ENCODE measurements around the gene EMC1.
"Not testable (repeated sequence)": the region's sequence is repeated elsewhere in the genome, so short reads cannot be mapped to it uniquely, and the experiment has no call there.

Gene EMC1

DNA sequence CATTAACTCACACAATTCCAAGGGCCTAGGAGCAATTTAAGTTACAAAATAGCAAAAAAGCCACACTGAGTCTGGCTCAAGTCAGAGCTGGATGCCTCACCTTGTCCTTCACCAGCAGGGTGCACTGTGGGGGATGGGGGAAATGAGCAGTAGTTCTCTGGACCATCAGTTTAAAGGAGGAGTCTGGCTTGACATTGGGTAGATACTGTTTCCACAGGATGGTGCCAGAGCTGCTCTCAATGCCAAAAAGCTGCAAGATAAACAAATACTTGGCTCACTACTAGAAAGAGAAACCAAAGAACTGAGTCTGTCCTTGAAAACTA lies 18.8 kb downstream of the EMC1 start:
- no peak for DNase-seq (ENCODE audit: extremely low read depth, insufficient read length)
- H3K27me3 ChIP-seq (replicated peaks; ENCODE audit: control insufficient read depth, insufficient read depth, low read length) = no peaks in the 10 kb centered on the region
- peaks cover 25% of the 10 kb centered on the region for H3K36me3 ChIP-seq (ENCODE audit: control insufficient read depth, insufficient read depth, low read length)
- TF ChIP-seq, protein P1, sequence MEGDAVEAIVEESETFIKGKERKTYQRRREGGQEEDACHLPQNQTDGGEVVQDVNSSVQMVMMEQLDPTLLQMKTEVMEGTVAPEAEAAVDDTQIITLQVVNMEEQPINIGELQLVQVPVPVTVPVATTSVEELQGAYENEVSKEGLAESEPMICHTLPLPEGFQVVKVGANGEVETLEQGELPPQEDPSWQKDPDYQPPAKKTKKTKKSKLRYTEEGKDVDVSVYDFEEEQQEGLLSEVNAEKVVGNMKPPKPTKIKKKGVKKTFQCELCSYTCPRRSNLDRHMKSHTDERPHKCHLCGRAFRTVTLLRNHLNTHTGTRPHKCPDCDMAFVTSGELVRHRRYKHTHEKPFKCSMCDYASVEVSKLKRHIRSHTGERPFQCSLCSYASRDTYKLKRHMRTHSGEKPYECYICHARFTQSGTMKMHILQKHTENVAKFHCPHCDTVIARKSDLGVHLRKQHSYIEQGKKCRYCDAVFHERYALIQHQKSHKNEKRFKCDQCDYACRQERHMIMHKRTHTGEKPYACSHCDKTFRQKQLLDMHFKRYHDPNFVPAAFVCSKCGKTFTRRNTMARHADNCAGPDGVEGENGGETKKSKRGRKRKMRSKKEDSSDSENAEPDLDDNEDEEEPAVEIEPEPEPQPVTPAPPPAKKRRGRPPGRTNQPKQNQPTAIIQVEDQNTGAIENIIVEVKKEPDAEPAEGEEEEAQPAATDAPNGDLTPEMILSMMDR (IDR thresholded peaks at IDR 0.05; ENCODE audit: insufficient read depth, low read length, poor library complexity, severe bottlenecking) = no peak
- no peak overlapping the region for H3K4me3 ChIP-seq (replicated peaks; ENCODE audit: low read depth, low read length)

DNA sequence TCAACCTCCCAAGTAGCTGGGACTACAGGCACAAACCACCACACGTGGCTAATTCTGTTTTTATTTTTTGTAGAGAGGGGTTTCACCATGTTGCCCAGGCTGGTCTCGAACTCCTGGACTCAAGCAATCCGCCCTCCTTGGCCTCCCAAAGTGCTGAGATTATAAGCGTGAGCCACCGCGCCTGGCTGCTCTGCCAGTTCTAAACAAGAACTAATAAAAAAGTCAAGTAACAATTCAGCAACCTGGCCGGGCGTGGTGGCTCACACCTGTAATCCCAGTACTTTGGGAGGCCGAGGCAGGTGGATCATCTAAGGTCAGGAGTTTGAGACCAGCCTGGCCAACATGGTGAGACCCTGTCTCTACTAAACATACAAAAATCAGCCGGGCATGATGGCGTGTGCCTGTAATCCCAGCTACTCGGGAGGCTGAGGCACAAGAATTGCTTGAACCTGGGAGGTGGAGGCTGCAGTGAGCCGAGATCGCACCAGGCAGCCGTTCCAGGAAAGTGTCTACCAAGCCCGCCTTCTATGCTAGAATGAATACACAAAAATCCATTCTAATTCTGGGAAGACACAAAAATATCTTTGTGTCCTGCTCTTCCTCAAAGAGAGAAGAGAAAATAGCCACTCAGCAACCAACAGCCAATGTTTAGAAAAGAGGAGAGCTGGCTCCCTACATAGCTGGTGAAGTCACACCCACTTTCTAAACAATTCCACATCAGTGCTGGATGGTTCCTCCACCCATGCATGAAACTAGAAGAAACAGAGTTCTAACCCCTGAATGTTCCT lies 19.4 kb downstream of the EMC1 start:
- not testable (repeated sequence) for DNase-seq (ENCODE audit: extremely low read depth, insufficient read length); H3K27me3 ChIP-seq (replicated peaks; ENCODE audit: control insufficient read depth, insufficient read depth, low read length); H3K4me3 ChIP-seq (replicated peaks; ENCODE audit: low read depth, low read length)
- H3K36me3 ChIP-seq (ENCODE audit: control insufficient read depth, insufficient read depth, low read length) = peaks cover 28% of the 10 kb centered on the region

DNA sequence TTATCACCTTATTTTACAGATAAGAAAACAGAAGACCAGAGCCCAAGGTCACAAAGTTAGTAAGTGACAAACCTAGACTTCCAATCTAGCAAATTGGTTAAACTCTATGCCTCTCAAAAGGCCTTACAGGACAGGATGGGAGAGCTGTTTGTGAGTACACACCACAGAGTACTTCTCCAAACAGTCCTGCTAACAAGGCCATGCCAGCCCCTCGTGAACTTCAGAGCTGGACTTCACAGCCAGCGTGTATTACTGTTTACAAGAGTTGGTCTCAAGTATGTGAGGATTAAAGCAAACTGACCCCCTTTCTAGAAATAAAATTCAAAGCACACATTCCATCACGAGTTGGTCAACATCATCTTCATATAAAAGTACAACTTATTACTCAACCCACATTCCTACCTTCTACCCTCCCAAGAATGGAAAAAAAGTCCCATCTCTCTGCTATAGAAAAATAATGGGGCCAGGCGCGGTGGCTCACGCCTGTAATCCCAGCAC lies 21.4 kb downstream of the EMC1 start:
- peaks cover 34% of the 10 kb centered on the region for H3K36me3 ChIP-seq (ENCODE audit: control insufficient read depth, insufficient read depth, low read length)
- TF ChIP-seq, protein P1 (IDR thresholded peaks at IDR 0.05; ENCODE audit: insufficient read depth, low read length, poor library complexity, severe bottlenecking) = no peak

DNA sequence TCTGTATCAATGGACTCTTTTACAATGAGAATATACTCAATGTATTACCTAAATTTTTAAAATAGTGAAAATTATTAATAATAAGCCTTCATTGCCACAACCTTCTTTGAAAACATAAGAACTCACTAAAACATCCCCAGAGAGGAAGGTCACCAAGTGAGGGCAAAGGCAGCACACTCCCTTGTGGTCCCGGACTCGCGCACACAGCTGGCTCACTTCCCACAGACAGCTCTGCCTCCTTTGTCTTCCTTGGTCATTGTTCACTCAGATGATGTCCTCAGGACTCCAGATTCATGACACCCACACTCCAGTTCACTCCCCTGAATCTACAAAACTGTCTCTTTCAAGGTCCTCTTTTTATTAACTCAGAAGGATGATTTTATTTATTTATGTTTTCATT lies 22.1 kb downstream of the EMC1 start:
- TF ChIP-seq, protein P1 (IDR thresholded peaks at IDR 0.05; ENCODE audit: insufficient read depth, low read length, poor library complexity, severe bottlenecking) = no peak
- no peak overlapping the region for H3K4me3 ChIP-seq (replicated peaks; ENCODE audit: low read depth, low read length)
- no peak for DNase-seq (ENCODE audit: extremely low read depth, insufficient read length)
- H3K36me3 ChIP-seq (ENCODE audit: control insufficient read depth, insufficient read depth, low read length) = peaks cover 38% of the 10 kb centered on the region
- H3K27me3 ChIP-seq (replicated peaks; ENCODE audit: control insufficient read depth, insufficient read depth, low read length) = no peaks in the 10 kb centered on the region

More for the DNA sequence above, 21.4 kb downstream of the EMC1 start:
- no peak for DNase-seq (ENCODE audit: extremely low read depth, insufficient read length)
- H3K27me3 ChIP-seq (replicated peaks; ENCODE audit: control insufficient read depth, insufficient read depth, low read length) = no peaks in the 10 kb centered on the region
- H3K4me3 ChIP-seq (replicated peaks; ENCODE audit: low read depth, low read length) = no peak overlapping the region

DNA sequence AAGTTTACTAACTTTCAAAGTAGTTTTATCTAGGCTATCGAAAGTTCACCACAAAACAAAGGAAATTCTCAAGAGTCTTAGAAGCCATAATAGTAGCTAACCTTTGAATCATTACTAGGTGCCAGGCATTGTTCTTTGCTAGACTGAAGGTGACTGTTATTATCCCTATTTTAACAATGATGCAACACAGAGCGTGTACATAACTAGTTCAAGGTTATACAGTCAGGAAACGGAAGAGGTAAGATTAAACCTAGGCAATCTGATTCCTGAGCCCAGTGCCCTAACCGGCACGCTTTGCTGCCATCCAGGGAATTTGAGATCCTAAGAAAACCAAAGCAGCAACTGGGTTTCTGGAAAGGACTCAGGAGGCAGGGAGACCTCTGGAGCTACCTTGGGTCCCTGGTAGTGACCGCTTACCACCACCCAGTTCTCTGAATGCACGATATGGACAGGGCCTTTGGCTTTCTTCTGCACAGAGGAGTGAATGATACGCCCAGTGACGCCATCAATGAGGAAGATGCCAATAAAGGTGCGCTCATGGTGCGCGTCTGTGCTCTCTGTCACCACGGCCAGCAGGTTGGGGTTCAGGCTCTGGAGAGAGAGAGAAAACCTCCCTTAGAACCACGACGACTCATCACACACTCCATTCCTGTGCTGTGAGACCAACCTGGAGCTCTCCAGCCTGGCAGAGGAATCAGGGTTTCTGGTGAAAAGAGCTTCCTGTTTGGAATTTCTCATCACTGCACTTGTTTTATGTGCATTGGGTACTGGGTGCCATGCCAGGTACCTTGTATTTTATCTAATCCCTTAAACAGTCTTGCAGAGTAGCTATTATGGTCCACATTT lies 28.1 kb downstream of the EMC1 start:
- Histone ChIP-seq H3K4me3 (replicated peaks; ENCODE audit: low read depth, low read length) (no peak overlapping the region), H3K36me3 (ENCODE audit: control insufficient read depth, insufficient read depth, low read length) (peaks cover 42% of the 10 kb centered on the region), H3K27me3 (replicated peaks; ENCODE audit: control insufficient read depth, insufficient read depth, low read length) (no peaks in the 10 kb centered on the region)
- DNase-seq (ENCODE audit: extremely low read depth, insufficient read length) = no peak
- TF ChIP-seq, protein P1 (IDR thresholded peaks at IDR 0.05; ENCODE audit: insufficient read depth, low read length, poor library complexity, severe bottlenecking) = no peak

GRCh38 chr1:19222573-19222972 lies 28.8 kb downstream of the EMC1 start:
- Histone ChIP-seq H3K4me3 (replicated peaks; ENCODE audit: low read depth, low read length) (no peak overlapping the region), H3K36me3 (ENCODE audit: control insufficient read depth, insufficient read depth, low read length) (peaks cover 42% of the 10 kb centered on the region), H3K27me3 (replicated peaks; ENCODE audit: control insufficient read depth, insufficient read depth, low read length) (no peaks in the 10 kb centered on the region)
- TF ChIP-seq, protein P1 (IDR thresholded peaks at IDR 0.05; ENCODE audit: insufficient read depth, low read length, poor library complexity, severe bottlenecking) = no peak
- DNase-seq (ENCODE audit: extremely low read depth, insufficient read length) = no peak
